Esophagus mucosa (tissue), 1 donor: ENCODE measurements around the gene RAB40C. TPM values are rescaled to one million over a fixed set of nuclear protein-coding genes. Genes with fewer than 3 reads are reported as not detected.
A peak's percentile ranks its signal among the peaks of the same experiment; 100 is the strongest.

ENCODE experiments used
- ATAC-seq: fragments of 200-7000 bp; cut with Tn5 transposase; one replicate; pipeline ENCODE4 v1.9.1; 2020
- total RNA-seq: library from RNA; stranded (reverse); gene quantifications from one replicate; pipeline ENCODE4 v1.2.4, GENCODE V29; 2023
- donor health status: DM: yes; HTN: yes; CAD: no.

Gene RAB40C
- total RNA-seq, 1 donor from 2014 or later, result 15.5 TPM

GRCh38 chr16:617855-618254 is 28.0 kb downstream of the RAB40C start:
- no peak for ATAC-seq

- no peak for ATAC-seq
Observed at GRCh38 chr16:619476-620100, 29.7 kb downstream of the RAB40C start.

DNA sequence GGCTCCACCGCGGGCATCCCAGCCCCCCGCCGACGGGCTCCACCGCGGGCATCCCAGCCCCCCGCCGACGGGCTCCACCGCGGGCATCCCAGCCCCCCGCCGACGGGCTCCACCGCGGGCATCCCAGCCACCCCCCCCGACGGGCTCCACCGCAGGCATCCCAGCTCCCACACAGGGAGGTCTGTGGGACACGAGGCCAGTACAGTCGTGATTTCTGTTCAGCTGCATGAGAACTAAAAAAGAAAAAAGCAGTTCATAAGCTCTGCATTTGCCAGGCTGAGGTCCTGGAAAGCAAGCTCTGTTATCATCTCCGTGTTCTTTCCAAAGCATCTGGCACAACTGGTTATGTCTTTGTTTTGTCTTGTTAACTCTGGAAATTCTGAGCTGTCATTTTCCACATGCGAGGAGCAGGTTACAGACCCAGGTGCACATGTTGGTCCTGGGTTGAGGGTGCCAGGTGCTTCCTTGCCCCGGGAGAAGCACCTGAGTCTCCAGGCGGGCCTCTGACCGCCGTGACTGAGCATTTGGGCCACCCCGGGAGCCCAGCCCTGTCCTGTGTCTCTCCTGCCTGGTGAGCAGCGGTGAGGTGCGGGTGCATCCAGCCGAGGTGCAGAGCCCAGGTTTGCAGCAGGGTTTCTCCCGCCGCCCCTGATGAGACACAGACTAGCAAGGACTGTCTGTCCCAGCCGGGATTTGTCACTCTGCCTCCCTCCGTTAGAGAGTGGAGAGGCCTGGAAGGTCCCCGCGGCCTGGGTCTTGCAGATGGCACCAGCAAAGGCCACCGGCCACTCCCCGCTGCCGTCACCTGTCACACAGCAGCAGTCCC is 31.0 kb downstream of the RAB40C start:
- ATAC-seq, result no peak

GRCh38 chr16:621526-622105 is 31.8 kb downstream of the RAB40C start:
- no peak for ATAC-seq

GRCh38 chr16:622920-623280 is 33.0 kb downstream of the RAB40C start:
- no peak for ATAC-seq

- ATAC-seq, result no peak
Observed at GRCh38 chr16:624526-625070, 34.7 kb downstream of the RAB40C start.

- no peak for ATAC-seq
Observed at GRCh38 chr16:625117-625976, 35.5 kb downstream of the RAB40C start.

GRCh38 chr16:625977-626765 is 36.3 kb downstream of the RAB40C start:
- ATAC-seq, result no peak

DNA sequence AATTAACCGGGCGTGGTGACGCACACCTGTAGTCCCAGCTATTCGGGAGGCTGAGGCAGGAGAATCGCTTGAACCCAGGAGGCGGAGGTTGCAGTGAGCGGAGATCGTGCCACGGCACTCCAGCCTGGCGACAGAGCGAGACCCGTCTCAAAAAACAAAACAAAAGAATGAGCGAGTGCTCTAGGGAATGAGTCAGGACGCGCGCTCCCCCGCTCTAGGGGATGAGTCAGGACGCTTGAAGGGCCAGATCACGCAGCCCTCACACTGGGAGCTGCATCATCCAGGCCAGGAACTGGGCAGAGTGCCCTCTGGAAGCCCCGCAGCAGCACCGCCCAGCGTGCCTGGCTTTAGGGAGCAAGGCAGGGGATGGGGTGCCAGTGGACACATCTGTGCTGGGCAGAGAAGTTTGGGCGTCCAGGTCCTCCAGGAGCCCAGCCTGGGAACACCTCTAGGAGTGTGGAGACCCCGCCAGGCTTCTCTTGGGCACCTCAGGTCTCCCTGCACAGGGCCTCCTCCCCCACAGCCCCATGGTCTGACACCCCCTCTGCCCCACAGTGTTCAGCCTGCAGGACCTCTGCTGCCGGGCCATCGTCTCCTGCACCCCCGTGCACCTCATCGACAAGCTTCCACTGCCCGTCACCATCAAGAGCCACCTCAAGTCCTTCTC is 37.1 kb downstream of the RAB40C start:
- ATAC-seq, result peak; percentile 73

- ATAC-seq, result no peak
Observed at GRCh38 chr16:627454-628239, 37.8 kb downstream of the RAB40C start.

DNA sequence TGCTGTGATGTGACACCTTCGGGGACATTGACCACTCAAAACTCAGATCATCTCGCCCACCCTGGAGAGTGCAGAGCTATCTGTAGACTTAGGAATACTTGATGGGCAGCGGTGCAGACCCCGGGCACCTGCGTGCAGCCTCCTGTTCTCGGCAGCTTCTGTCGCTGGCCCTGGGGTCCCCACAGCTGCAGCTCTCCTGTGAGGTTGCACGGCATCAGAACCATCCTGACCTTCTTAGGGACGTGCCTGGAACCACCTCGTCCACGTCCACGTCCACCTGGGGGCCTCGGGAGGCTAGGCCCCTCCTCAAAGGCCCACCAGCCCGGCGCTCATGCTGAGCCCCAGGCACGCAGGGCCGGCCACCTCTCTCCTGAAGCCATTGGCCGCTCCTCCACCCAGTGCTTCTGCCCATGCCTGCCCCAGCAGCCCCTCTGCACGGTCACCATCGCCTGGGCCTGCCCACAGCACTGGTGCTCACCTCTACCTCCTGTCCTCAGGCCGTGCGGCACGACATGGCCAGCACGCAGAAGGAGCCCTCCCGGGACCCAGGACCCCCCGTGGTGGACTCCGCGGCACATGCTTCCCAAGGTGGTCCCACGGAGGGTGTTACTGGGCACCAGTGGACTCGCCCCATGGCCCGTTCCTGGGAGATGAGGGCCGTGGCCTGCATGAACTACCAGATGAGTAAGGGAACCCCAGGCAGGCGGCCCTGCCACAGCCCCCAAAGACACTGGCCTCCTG is 38.6 kb downstream of the RAB40C start:
- ATAC-seq, result no peak

DNA sequence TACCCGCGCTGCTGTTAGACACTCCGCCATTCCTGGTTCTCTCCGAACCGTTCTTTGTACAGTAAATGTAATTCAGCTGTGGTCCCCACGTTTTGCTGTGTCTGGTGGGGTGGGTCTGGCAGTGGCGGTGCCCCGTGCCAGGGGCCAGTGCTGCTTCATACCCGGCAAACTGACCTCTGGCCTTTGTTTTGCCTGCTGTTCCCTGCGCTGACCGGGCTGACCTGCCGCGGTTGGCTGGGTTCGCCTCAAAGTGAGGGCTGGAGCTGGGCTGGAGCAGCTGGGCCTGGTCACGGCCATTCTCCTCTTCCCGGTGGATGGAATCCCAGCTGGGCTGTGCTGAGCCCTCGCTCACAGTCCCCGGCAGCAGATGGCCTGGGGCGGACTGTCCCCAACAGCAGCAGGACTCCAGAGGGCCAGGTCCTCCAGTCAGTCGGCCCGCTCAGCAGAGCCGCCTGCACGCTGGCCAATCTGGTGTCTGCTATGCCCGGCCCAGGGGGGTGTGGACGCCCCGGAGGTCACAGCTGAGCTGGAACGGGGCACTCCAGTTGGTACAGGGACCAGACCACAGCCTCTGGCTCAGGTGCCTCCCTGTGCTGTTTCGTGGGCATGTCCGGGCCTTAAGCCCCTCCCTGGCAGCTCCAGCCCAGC is 39.4 kb downstream of the RAB40C start:
- no peak for ATAC-seq

GRCh38 chr16:629833-630248 is 40.0 kb downstream of the RAB40C start:
- ATAC-seq, result no peak

GRCh38 chr16:630249-630814 is 40.5 kb downstream of the RAB40C start:
- ATAC-seq, result no peak

- ATAC-seq, result no peak
Observed at GRCh38 chr16:630815-631405, 41.0 kb downstream of the RAB40C start, which contains the start of gene WFIKKN1. WFIKKN1 (plus strand) TSS chr16:630985; CDS start chr16:631254, 269 bp downstream.

GRCh38 chr16:631808-632358 is 42.0 kb downstream of the RAB40C start:
- no peak for ATAC-seq

GRCh38 chr16:632486-633335 is 42.8 kb downstream of the RAB40C start:
- ATAC-seq, result no peak
